ENCODE measurements around the gene SMCO3.

The SMCO3 gene

DNA sequence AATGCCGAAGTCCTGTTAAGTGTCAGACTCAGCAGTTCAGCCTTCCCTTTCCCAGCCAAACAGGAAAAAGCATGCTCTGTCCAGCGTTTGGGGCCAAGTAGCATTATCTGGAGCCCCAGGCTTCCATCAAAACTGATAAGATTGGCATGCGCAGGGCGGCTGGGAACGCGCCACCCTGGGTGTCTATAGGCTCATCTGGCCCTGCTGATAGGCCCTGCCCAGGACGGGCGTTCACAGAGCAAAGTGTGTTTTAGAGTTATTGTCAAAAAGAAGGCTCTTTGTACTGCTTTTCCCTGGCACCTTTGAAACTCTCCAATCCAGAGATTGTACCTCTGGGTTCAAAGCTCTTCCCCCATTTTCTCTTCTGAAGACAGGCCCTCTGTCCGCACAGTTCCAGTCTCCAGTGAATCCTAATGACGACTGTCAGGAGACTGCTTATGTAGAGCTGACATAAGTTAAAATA lies 29.5 kb upstream of the SMCO3 start, which contains the start of gene ART4:
Gene ART4 (minus strand): TSS at position 102 of the 463 bp plus-strand sequence. CDS start 413 bp downstream, outside the sequence.
- Histone ChIP-seq H3K27me3 (ENCODE audit: control insufficient read depth, low read length) (no peaks in the 10 kb centered on the region), H3K36me3 (ENCODE audit: control insufficient read depth, low read length) (no peaks in the 10 kb centered on the region), H3K4me1 (ENCODE audit: control insufficient read depth, low read length) (peaks cover 14% of the 10 kb centered on the region), H3K4me3 (ENCODE audit: low read length) (no peak within 1 kb of the TSS), H3K79me2 (ENCODE audit: control insufficient read depth, low read length) (no peaks in the 10 kb centered on the region), H3K27ac (ENCODE audit: low read depth, low read length) (no peak within 1 kb of the TSS), H4K20me1 (ENCODE audit: control insufficient read depth, insufficient read depth, low read depth, low read length) (no peaks in the 10 kb centered on the region), H3K9me3 (ENCODE audit: control insufficient read depth, insufficient read depth, low read length) (no peaks in the 10 kb centered on the region), H3F3A (ENCODE audit: control insufficient read depth, insufficient read depth) (no peaks in the 10 kb centered on the region), H3K4me2 (ENCODE audit: low read length) (no peak within 1 kb of the TSS), H3K9me2 (replicated peaks; ENCODE audit: control insufficient read depth, low read length) (no peaks in the 10 kb centered on the region)
- TF ChIP-seq EZH2phosphoT487 (IDR thresholded peaks at IDR 0.05; ENCODE audit: borderline replicate concordance, low read length), result no peak
- TF ChIP-seq, protein P1, sequence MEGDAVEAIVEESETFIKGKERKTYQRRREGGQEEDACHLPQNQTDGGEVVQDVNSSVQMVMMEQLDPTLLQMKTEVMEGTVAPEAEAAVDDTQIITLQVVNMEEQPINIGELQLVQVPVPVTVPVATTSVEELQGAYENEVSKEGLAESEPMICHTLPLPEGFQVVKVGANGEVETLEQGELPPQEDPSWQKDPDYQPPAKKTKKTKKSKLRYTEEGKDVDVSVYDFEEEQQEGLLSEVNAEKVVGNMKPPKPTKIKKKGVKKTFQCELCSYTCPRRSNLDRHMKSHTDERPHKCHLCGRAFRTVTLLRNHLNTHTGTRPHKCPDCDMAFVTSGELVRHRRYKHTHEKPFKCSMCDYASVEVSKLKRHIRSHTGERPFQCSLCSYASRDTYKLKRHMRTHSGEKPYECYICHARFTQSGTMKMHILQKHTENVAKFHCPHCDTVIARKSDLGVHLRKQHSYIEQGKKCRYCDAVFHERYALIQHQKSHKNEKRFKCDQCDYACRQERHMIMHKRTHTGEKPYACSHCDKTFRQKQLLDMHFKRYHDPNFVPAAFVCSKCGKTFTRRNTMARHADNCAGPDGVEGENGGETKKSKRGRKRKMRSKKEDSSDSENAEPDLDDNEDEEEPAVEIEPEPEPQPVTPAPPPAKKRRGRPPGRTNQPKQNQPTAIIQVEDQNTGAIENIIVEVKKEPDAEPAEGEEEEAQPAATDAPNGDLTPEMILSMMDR (IDR thresholded peaks at IDR 0.05; ENCODE audit: low read depth, low read length, poor library complexity, severe bottlenecking), result no peak

DNA sequence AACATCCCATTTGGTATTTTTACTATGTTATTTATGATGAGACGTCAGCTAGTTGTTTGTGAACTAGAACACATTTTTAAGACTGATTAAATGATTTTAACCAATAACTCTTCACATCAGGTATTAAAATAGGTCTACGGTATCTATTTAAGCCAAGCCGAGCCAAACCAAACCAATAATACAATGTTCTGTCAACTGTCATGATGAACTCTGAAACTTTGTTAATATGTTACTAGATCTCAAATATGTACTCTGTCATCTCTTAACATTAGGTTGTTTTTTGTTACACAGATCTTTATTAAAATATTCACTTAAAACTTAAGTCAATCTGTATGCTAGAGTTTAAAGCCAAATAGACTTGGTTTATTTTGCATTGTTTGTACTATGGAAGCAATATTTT lies 28.3 kb upstream of the SMCO3 start:
- H3K9me2 ChIP-seq (replicated peaks; ENCODE audit: control insufficient read depth, low read length), result no peaks in the 10 kb centered on the region
- no peak overlapping the region for H3K4me3 ChIP-seq (ENCODE audit: low read length)
- no peak overlapping the region for H3K4me2 ChIP-seq (ENCODE audit: low read length)
- H3K4me1 ChIP-seq (ENCODE audit: control insufficient read depth, low read length), result peaks cover 14% of the 10 kb centered on the region
- no peaks in the 10 kb centered on the region for H3K27me3 ChIP-seq (ENCODE audit: control insufficient read depth, low read length)
- H3K36me3 ChIP-seq (ENCODE audit: control insufficient read depth, low read length), result no peaks in the 10 kb centered on the region
- no peaks in the 10 kb centered on the region for H3K79me2 ChIP-seq (ENCODE audit: control insufficient read depth, low read length)
- no peak overlapping the region for H3K27ac ChIP-seq (ENCODE audit: low read depth, low read length)
- TF ChIP-seq, protein P1 (IDR thresholded peaks at IDR 0.05; ENCODE audit: low read depth, low read length, poor library complexity, severe bottlenecking), result no peak
- no peak for TF ChIP-seq EZH2phosphoT487 (IDR thresholded peaks at IDR 0.05; ENCODE audit: borderline replicate concordance, low read length)
- H4K20me1 ChIP-seq (ENCODE audit: control insufficient read depth, insufficient read depth, low read depth, low read length), result no peaks in the 10 kb centered on the region
- H3F3A ChIP-seq (ENCODE audit: control insufficient read depth, insufficient read depth), result no peaks in the 10 kb centered on the region
- H3K9me3 ChIP-seq (ENCODE audit: control insufficient read depth, insufficient read depth, low read length), result no peaks in the 10 kb centered on the region

DNA sequence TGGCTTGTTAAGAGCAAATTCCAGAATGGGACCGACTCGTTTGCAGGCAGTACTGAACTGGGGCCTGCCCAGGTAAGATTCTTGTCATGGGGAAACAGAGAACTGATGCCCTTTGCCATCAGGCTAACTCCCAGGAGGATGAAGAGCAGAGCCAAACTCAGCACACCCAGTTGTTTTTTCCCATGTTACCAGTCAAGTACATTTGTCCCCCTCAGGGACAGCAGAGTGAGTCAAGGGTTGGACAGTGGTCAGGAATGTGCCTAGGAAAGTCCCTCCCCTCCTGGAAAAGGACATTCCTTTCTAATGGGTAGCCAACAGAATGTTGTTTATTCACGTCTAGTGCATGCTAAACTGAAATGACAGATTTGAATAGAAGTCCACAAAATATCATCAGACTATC lies 27.8 kb upstream of the SMCO3 start:
- Histone ChIP-seq H3F3A (ENCODE audit: control insufficient read depth, insufficient read depth) (no peaks in the 10 kb centered on the region), H3K9me2 (replicated peaks; ENCODE audit: control insufficient read depth, low read length) (no peaks in the 10 kb centered on the region), H4K20me1 (ENCODE audit: control insufficient read depth, insufficient read depth, low read depth, low read length) (no peaks in the 10 kb centered on the region), H3K4me2 (ENCODE audit: low read length) (no peak overlapping the region), H3K4me3 (ENCODE audit: low read length) (no peak overlapping the region), H3K4me1 (ENCODE audit: control insufficient read depth, low read length) (peaks cover 14% of the 10 kb centered on the region), H3K27ac (ENCODE audit: low read depth, low read length) (no peak overlapping the region), H3K36me3 (ENCODE audit: control insufficient read depth, low read length) (no peaks in the 10 kb centered on the region), H3K27me3 (ENCODE audit: control insufficient read depth, low read length) (no peaks in the 10 kb centered on the region), H3K79me2 (ENCODE audit: control insufficient read depth, low read length) (no peaks in the 10 kb centered on the region), H3K9me3 (ENCODE audit: control insufficient read depth, insufficient read depth, low read length) (no peaks in the 10 kb centered on the region)
- TF ChIP-seq, protein P1 (IDR thresholded peaks at IDR 0.05; ENCODE audit: low read depth, low read length, poor library complexity, severe bottlenecking), result no peak

Measured in DOHH2 (cell line).